ENCODE results near the gene NPL.

GRCh38 chr1:182867861-182868260 lies 78.3 kb downstream of the NPL start:
- TF ChIP-seq ZBTB11 (tag by site-specific recombination; conservative IDR thresholded peaks at IDR 0.05; ENCODE audit: low read depth) = no peak
- no peak for TF ChIP-seq CTCF (tag by site-specific recombination; IDR thresholded peaks at IDR 0.05)
- TF ChIP-seq ZNF138 (tag by site-specific recombination; IDR thresholded peaks at IDR 0.05; ENCODE audit: borderline replicate concordance) = no peak
- TF ChIP-seq ZBTB1 (tag by site-specific recombination; IDR thresholded peaks at IDR 0.05) = no peak
- no peak for TF ChIP-seq ZNF280C (tag by site-specific recombination; IDR thresholded peaks at IDR 0.05)
- TF ChIP-seq ZNF266 (tag by site-specific recombination; IDR thresholded peaks at IDR 0.05; ENCODE audit: low read depth) = no peak
- TF ChIP-seq YY1 (tag by site-specific recombination; IDR thresholded peaks at IDR 0.05) = no peak
- no peak for TF ChIP-seq ZBTB44 (tag by site-specific recombination; IDR thresholded peaks at IDR 0.05)
- no peak for TF ChIP-seq IKZF3 (tag by site-specific recombination; IDR thresholded peaks at IDR 0.05)
- no peak for TF ChIP-seq ZNF24 (tag by site-specific recombination; IDR thresholded peaks at IDR 0.05)

All from HEK293 (cell line).